Stimulated activated CD8-positive, alpha-beta memory T cell treated with anti-CD3 and anti-CD28 coated beads, Interleukin-7, amount 100 ng/mL, for 1 hour (primary cell): ENCODE results near the gene AKAP5.

ENCODE experiments used
- DNase-seq, 2 donors: peaks; one replicate each; pipeline ENCODE4 v3.0.0-alpha.2; 2020; ENCODE audit warnings: low read depth in 2 of 2

AKAP5 gene

GRCh38 chr14:64461221-64461620, 4.1 kb upstream of the AKAP5 start:
- no peak for DNase-seq

GRCh38 chr14:64463195-64463594, 2.1 kb upstream of the AKAP5 start:
- DNase-seq, result no peak

GRCh38 chr14:64463873-64464272, 1.4 kb upstream of the AKAP5 start:
- no peak for DNase-seq

GRCh38 chr14:64464651-64465050, 648 bp upstream of the AKAP5 start:
- no peak for DNase-seq

- DNase-seq, result no peak
Observed at GRCh38 chr14:64465831-64466554, 694 bp downstream of the AKAP5 start.

GRCh38 chr14:64467101-64467500, 1.8 kb downstream of the AKAP5 start:
- no peak for DNase-seq

- no peak for DNase-seq
Observed at GRCh38 chr14:64467566-64467965, 2.3 kb downstream of the AKAP5 start.

- no peak for DNase-seq
Observed at GRCh38 chr14:64468451-64468850, 3.2 kb downstream of the AKAP5 start.

GRCh38 chr14:64474041-64474440, 8.7 kb downstream of the AKAP5 start:
- no peak for DNase-seq

- DNase-seq, result no peak
Observed at GRCh38 chr14:64474698-64475097, 9.4 kb downstream of the AKAP5 start.

- no peak for DNase-seq
Observed at GRCh38 chr14:64475585-64476273, 10.4 kb downstream of the AKAP5 start.

GRCh38 chr14:64476438-64476837, 11.1 kb downstream of the AKAP5 start:
- no peak for DNase-seq

GRCh38 chr14:64478634-64479250, 13.4 kb downstream of the AKAP5 start:
- no peak for DNase-seq

- DNase-seq, result no peak
Observed at GRCh38 chr14:64488590-64489099, 23.3 kb downstream of the AKAP5 start.

- DNase-seq, result no peak
Observed at GRCh38 chr14:64491637-64492036, 26.3 kb downstream of the AKAP5 start.

- no peak for DNase-seq
Observed at GRCh38 chr14:64493455-64493854, 28.2 kb downstream of the AKAP5 start.

GRCh38 chr14:64495252-64495651, 30.0 kb downstream of the AKAP5 start:
- DNase-seq, result no peak

GRCh38 chr14:64496764-64497163, 31.5 kb downstream of the AKAP5 start:
- no peak for DNase-seq

GRCh38 chr14:64500088-64500487, 34.8 kb downstream of the AKAP5 start:
- DNase-seq, result no peak

GRCh38 chr14:64501411-64502171, 36.3 kb downstream of the AKAP5 start:
- no peak for DNase-seq

- DNase-seq, result no peak
Observed at GRCh38 chr14:64502456-64502855, 37.2 kb downstream of the AKAP5 start.

GRCh38 chr14:64502887-64503433, 37.7 kb downstream of the AKAP5 start:
- DNase-seq, result no peak
